ENCODE measurements around the gene PPARD. TPM values are rescaled to one million over a fixed set of nuclear protein-coding genes. Genes with fewer than 3 reads are reported as not detected.

The PPARD gene
- polyA plus RNA-seq, 1 experiment: 40.9 TPM

DNA sequence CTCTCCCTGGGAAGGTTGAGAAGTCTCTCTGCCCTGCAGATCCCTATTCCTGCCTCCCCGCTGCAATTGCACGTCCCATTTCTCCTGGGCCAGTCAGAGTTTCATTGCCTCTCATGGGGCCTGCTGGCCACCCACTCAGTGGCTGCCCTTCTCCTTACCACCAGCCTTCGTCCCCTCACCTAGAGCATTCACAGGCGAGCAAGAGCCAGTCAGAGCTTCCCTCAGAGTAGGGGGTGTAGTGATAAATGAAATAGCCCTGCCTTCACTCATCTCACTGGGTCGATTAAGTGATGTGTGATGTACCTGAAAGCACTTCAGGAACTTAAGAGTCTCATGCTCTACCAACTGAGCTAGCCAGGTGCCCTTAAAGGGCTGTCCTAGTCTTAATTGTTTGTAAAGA lies 57.8 kb downstream of the PPARD start:
- POLR2A ChIA-PET: no interaction called here
- CTCF ChIA-PET: interaction anchor here (0.7 to 0.8 kb wide), 2 partner anchors 10 to 21 kb away, joined by 3 read pairs; no protein-coding TSS in a partner anchor
- TF ChIP-seq, protein P1, sequence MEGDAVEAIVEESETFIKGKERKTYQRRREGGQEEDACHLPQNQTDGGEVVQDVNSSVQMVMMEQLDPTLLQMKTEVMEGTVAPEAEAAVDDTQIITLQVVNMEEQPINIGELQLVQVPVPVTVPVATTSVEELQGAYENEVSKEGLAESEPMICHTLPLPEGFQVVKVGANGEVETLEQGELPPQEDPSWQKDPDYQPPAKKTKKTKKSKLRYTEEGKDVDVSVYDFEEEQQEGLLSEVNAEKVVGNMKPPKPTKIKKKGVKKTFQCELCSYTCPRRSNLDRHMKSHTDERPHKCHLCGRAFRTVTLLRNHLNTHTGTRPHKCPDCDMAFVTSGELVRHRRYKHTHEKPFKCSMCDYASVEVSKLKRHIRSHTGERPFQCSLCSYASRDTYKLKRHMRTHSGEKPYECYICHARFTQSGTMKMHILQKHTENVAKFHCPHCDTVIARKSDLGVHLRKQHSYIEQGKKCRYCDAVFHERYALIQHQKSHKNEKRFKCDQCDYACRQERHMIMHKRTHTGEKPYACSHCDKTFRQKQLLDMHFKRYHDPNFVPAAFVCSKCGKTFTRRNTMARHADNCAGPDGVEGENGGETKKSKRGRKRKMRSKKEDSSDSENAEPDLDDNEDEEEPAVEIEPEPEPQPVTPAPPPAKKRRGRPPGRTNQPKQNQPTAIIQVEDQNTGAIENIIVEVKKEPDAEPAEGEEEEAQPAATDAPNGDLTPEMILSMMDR (IDR thresholded peaks at IDR 0.05; ENCODE audit: insufficient read depth, low read depth, low read length): no peak
- no peaks in the 10 kb centered on the region for H3K27me3 ChIP-seq (ENCODE audit: control insufficient read depth, insufficient read depth, low read length)
- DNase-seq (ENCODE audit: low read depth): no peak
- no peaks in the 10 kb centered on the region; the same call in 1 of the 2 replicates for H3K36me3 ChIP-seq (ENCODE audit: control insufficient read depth, insufficient read depth, low read length)
- H3K4me3 ChIP-seq (ENCODE audit: low read depth, low read length): no peak overlapping the region

DNA sequence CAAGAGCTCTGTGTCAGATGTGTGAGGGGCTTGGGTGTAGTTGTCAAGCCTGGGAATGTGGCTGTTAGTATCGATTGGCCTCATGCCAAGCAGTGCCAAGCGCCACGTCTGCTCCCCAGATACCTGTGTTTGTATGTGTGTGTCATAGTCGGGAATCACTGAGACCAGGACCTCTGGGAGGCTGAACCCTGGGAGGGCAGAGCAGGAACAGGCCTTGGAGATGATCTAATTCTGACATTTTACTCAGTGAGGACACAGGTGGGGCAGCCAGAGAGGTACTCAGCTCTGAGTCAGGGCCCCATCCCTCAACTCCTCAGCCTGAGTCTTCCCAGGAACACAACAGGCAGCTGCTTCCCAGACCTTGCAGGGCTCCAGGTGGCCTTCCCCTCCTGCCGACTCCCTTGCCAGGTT lies 58.5 kb downstream of the PPARD start:
- no peak overlapping the region for H3K4me3 ChIP-seq (ENCODE audit: low read depth, low read length)
- ChIA-PET POLR2A (no interaction called here), CTCF (interaction anchor here (0.7 to 2.1 kb wide), 5 partner anchors 9 to 59 kb away, joined by 3 to 6 read pairs (median 4); no protein-coding TSS in a partner anchor)
- no peak for DNase-seq (ENCODE audit: low read depth)
- H3K27me3 ChIP-seq (ENCODE audit: control insufficient read depth, insufficient read depth, low read length): no peaks in the 10 kb centered on the region
- TF ChIP-seq, protein P1 (IDR thresholded peaks at IDR 0.05; ENCODE audit: insufficient read depth, low read depth, low read length): no peak
- no peaks in the 10 kb centered on the region; the same call in 1 of the 2 replicates for H3K36me3 ChIP-seq (ENCODE audit: control insufficient read depth, insufficient read depth, low read length)

DNA sequence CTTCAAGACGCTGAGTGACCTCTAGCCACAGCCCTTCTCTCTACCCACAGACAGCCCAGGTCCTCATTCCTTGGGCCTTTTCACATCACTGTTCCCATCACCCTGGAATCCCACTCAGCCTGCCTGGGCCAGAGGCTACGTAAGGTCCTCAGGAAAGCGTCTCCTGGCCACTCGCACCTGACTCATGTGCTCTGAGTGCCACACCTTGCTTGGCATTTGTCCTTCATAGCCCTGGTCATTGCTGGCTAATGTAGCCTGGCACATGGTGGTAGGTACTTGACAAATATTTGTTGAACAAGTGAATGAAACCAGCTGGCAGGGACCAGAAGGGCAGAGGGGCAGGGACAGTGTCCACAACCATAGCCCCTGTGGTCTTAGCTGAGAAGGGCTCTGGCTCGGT lies 59.2 kb downstream of the PPARD start:
- CTCF ChIA-PET: interaction anchor here (1.0 to 2.1 kb wide), 5 partner anchors 10 to 60 kb away, joined by 3 to 6 read pairs (median 4); partner anchors contain the start of gene FANCE
- H3K27me3 ChIP-seq (ENCODE audit: control insufficient read depth, insufficient read depth, low read length): no peaks in the 10 kb centered on the region
- POLR2A ChIA-PET: no interaction called here

DNA sequence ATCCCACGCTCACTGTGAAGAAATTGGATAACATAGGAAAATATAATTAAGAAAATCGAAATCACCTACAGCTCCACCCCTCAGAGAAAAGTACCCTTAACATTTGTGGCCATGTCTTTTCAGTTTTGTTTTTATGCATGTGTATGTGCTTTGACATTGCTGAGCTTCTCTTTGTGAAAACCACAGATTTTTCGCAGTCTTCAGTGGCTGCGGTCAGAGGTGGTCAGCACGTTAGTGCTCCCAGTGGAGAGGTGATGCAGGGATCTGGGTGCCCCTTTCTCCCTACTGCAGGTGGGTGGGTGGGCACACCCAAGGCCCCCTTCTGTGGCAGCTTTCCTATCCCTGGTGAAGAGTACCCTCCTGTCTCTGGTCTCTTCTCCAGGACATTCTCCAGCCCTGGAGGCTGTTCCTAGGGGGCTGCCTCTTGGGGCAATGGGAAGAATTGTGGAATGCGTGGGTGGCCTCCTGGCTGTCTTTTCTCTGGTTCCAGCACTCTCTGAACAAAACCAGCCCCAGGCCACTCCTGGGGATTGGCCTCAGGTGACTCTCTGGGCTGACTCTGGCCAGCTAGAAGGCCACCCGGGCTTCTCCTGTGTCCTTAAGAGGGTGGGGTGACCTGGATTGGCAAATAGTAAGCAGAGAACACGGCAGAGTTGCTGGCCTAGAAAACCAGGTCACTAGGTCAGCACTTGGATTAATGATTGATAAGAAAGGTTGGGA lies 59.9 kb downstream of the PPARD start:
- Histone ChIP-seq H3K4me3 (ENCODE audit: low read depth, low read length) (no peak overlapping the region), H3K27me3 (ENCODE audit: control insufficient read depth, insufficient read depth, low read length) (no peaks in the 10 kb centered on the region), H3K36me3 (ENCODE audit: control insufficient read depth, insufficient read depth, low read length) (no peaks in the 10 kb centered on the region; the same call in 1 of the 2 replicates)
- DNase-seq (ENCODE audit: low read depth): no peak
- POLR2A ChIA-PET: no interaction called here
- CTCF ChIA-PET: interaction anchor here (1.0 to 2.1 kb wide), 3 partner anchors 14 to 59 kb away, joined by 3 to 6 read pairs (median 4); partner anchors contain the start of gene FANCE
- TF ChIP-seq, protein P1 (IDR thresholded peaks at IDR 0.05; ENCODE audit: insufficient read depth, low read depth, low read length): no peak

More for the DNA sequence above, 59.2 kb downstream of the PPARD start:
- no peak for DNase-seq (ENCODE audit: low read depth)
- Histone ChIP-seq H3K36me3 (ENCODE audit: control insufficient read depth, insufficient read depth, low read length) (no peaks in the 10 kb centered on the region; the same call in 1 of the 2 replicates), H3K4me3 (ENCODE audit: low read depth, low read length) (no peak overlapping the region)
- TF ChIP-seq, protein P1 (IDR thresholded peaks at IDR 0.05; ENCODE audit: insufficient read depth, low read depth, low read length): no peak

DNA sequence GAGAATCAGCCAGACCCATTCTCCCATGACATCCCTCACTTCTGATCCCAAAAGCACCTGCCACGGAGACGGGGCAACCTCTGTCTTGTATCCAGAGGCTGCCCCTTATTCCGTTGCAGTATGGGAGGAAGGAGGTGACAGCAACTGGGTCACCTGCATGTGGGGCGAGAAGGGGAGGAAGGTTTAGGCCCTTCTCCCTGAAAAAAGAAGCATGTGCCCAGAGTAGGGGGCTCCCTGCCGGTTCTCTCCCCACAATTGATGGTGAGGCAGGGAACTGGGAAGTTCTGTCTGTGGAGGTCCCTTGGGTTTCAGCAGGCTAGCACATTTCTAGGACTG lies 60.5 kb downstream of the PPARD start:
- no peak overlapping the region for H3K4me3 ChIP-seq (ENCODE audit: low read depth, low read length)
- ChIA-PET POLR2A (no interaction called here), CTCF (interaction anchor here (2.1 kb wide), 1 partner anchor 59 kb away, joined by 6 read pairs; no protein-coding TSS in a partner anchor)
- TF ChIP-seq, protein P1 (IDR thresholded peaks at IDR 0.05; ENCODE audit: insufficient read depth, low read depth, low read length): no peak
- no peaks in the 10 kb centered on the region; the same call in 1 of the 2 replicates for H3K36me3 ChIP-seq (ENCODE audit: control insufficient read depth, insufficient read depth, low read length)
- no peaks in the 10 kb centered on the region for H3K27me3 ChIP-seq (ENCODE audit: control insufficient read depth, insufficient read depth, low read length)
- no peak for DNase-seq (ENCODE audit: low read depth)

Measured in BJ (cell line).